Panc1 (cell line): Measurements from ENCODE around the gene GTF3C5. TPM values are rescaled to one million over a fixed set of nuclear protein-coding genes. Genes with fewer than 3 reads are reported as not detected.

ENCODE experiments used
- ATAC-seq: fragments of 200-7000 bp; cut with Tn5 transposase; 2 replicates; pipeline ENCODE4 v1.9.1; 2020; ENCODE audit warnings: mild to moderate bottlenecking, moderate library complexity
- BruUV-seq: library from RNA; stranded (reverse); fragments of 400-500 nt; replicated peaks from 2 replicates; lab custom pipeline; 2021; lab: Mats Ljungman, UMichigan
- CTCF ChIA-PET: fragments of 300-600 bp; sonication (Branson Sonifier 250); formaldehyde crosslinking; loops from one replicate; lab custom pipeline; 2022; ENCODE audit warnings: antibody characterized with exemption; lab: Charles Lee
- POLR2A ChIA-PET: fragments of 300-600 bp; sonication (Branson Sonifier 250); formaldehyde crosslinking; loops from one replicate; lab custom pipeline; 2022; ENCODE audit warnings: antibody characterized with exemption; lab: Charles Lee
- DNase-seq: peaks from one replicate; pipeline ENCODE4 v3.0.0-alpha.2; 2010; ENCODE audit warnings: low read depth, low spot score
- H3K27ac ChIP-seq: 2 replicates; pipeline ENCODE4 v1.5.1; 2011; ENCODE audit warnings: mild to moderate bottlenecking, low read length, inconsistent platforms
- H3K27me3 ChIP-seq: fragments of 200-500 bp; sonication (Bioruptor generic); 2 replicates; pipeline ENCODE4 v1.6.0; 2014; ENCODE audit warnings: low read length, inconsistent platforms; ENCODE audit not compliant: control insufficient read depth, insufficient read depth
- H3K36me3 ChIP-seq: fragments of 200-500 bp; sonication (Bioruptor generic); 2 replicates; pipeline ENCODE4 v1.5.1; 2014; ENCODE audit warnings: inconsistent platforms, mild to moderate bottlenecking, low read length, moderate library complexity; ENCODE audit not compliant: control insufficient read depth, insufficient read depth
- H3K4me1 ChIP-seq: 2 replicates; pipeline ENCODE4 v1.5.1; 2011; ENCODE audit warnings: inconsistent platforms, mild to moderate bottlenecking, low read length, moderate library complexity; ENCODE audit not compliant: control insufficient read depth, insufficient read depth
- H3K4me3 ChIP-seq, 2 experiments: 2 replicates each; pipeline ENCODE4 v1.5.1; 2011 to 2012; ENCODE audit warnings: low read depth in 2 of 2, low read length in 2 of 2, mild to moderate bottlenecking in 2 of 2, inconsistent platforms in 1 of 2, moderate library complexity in 1 of 2
- H3K9me3 ChIP-seq: fragments of 200-500 bp; sonication (Bioruptor generic); 2 replicates; pipeline ENCODE4 v1.5.1; 2014; ENCODE audit warnings: low read depth, mild to moderate bottlenecking, inconsistent platforms, low read length, moderate library complexity; ENCODE audit not compliant: control insufficient read depth, insufficient read depth
- CTCF ChIP-seq: fragments of 450-650 bp; IDR thresholded peaks from 2 replicates; pipeline ENCODE4 v1.5.1; 2017; ENCODE audit warnings: mild to moderate bottlenecking
- POLR2AphosphoS5 ChIP-seq: IDR thresholded peaks from 2 replicates; pipeline ENCODE4 v1.6.1; 2012; ENCODE audit warnings: mild to moderate bottlenecking, low read depth, low read length, moderate library complexity
- SIN3A ChIP-seq: IDR thresholded peaks from 2 replicates; pipeline ENCODE4 v1.6.1; 2012; ENCODE audit warnings: low read depth, mild to moderate bottlenecking, low read length, moderate library complexity, borderline replicate concordance; ENCODE audit not compliant: insufficient read depth
- TCF7L2 ChIP-seq: IDR thresholded peaks from 2 replicates; pipeline ENCODE4 v1.6.1; 2011; ENCODE audit warnings: mild to moderate bottlenecking, low read depth, low read length, inconsistent platforms
- in situ Hi-C: cut with HindIII; loops from 2 replicates; pipeline ENCODE4 v1.10.0; 2016; ENCODE audit warnings: low sequenced_read_pairs, low pct_unique_long_range_greater_than_20kb
- intact Hi-C: fragments of 100-400 bp; cut with micrococcal nuclease; formaldehyde crosslinking; loops from one replicate; pipeline ENCODE4 v1.10.0; 2022; ENCODE audit not compliant: unreplicated experiment
- total RNA-seq: library from RNA; stranded (reverse); gene quantifications from one replicate; pipeline ENCODE4 v1.2.1, GENCODE V29; 2021; ENCODE audit not compliant: unreplicated experiment
- TF ChIP-seq, protein P1 (sequence below), 2 experiments: IDR thresholded peaks; 2 replicates each; pipeline ENCODE4 v1.6.1; 2011 to 2012; ENCODE audit warnings: low read depth in 2 of 2, control low read depth in 1 of 2, low read length in 1 of 2, mild to moderate bottlenecking in 1 of 2, moderate library complexity in 1 of 2; ENCODE audit not compliant: insufficient read depth in 1 of 2

GTF3C5 gene
- total RNA-seq, 1 experiment from 2014 or later: 47.7 TPM

- Histone ChIP-seq H3K4me1 (no peaks in the 10 kb centered on the region), H3K27me3 (no peaks in the 10 kb centered on the region), H3K36me3 (no peaks in the 10 kb centered on the region), H3K4me3 (no peak overlapping the region), H3K27ac (no peak overlapping the region), H3K9me3 (no peaks in the 10 kb centered on the region)
- intact Hi-C loops: no loop called here
- no peak for DNase-seq
- CTCF ChIA-PET: no interaction called here
- ATAC-seq: no peak
- BruUV-seq: no TSS peak
- in situ Hi-C loops: no loop called here
- POLR2A ChIA-PET: no interaction called here
- TF ChIP-seq POLR2AphosphoS5 (no peak), CTCF (no peak), SIN3A (no peak), TCF7L2 (no peak)
- TF ChIP-seq, protein P1, sequence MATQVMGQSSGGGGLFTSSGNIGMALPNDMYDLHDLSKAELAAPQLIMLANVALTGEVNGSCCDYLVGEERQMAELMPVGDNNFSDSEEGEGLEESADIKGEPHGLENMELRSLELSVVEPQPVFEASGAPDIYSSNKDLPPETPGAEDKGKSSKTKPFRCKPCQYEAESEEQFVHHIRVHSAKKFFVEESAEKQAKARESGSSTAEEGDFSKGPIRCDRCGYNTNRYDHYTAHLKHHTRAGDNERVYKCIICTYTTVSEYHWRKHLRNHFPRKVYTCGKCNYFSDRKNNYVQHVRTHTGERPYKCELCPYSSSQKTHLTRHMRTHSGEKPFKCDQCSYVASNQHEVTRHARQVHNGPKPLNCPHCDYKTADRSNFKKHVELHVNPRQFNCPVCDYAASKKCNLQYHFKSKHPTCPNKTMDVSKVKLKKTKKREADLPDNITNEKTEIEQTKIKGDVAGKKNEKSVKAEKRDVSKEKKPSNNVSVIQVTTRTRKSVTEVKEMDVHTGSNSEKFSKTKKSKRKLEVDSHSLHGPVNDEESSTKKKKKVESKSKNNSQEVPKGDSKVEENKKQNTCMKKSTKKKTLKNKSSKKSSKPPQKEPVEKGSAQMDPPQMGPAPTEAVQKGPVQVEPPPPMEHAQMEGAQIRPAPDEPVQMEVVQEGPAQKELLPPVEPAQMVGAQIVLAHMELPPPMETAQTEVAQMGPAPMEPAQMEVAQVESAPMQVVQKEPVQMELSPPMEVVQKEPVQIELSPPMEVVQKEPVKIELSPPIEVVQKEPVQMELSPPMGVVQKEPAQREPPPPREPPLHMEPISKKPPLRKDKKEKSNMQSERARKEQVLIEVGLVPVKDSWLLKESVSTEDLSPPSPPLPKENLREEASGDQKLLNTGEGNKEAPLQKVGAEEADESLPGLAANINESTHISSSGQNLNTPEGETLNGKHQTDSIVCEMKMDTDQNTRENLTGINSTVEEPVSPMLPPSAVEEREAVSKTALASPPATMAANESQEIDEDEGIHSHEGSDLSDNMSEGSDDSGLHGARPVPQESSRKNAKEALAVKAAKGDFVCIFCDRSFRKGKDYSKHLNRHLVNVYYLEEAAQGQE (IDR thresholded peaks at IDR 0.05; ENCODE audit: insufficient read depth in 1 of 2, low read depth in 2 of 2, low read length in 1 of 2): no peak
Measured at GRCh38 chr9:133064241-133065069, 33.7 kb downstream of the GTF3C5 start.

- TF ChIP-seq POLR2AphosphoS5 (no peak), TCF7L2 (no peak), CTCF (no peak), SIN3A (no peak)
- TF ChIP-seq, protein P1 (IDR thresholded peaks at IDR 0.05; ENCODE audit: insufficient read depth in 1 of 2, low read depth in 2 of 2, low read length in 1 of 2): no peak
- DNase-seq (no peak), ATAC-seq (no peak)
- ChIA-PET CTCF (no interaction called here), POLR2A (no interaction called here)
- Histone ChIP-seq H3K4me3 (no peak overlapping the region), H3K4me1 (no peaks in the 10 kb centered on the region), H3K9me3 (no peaks in the 10 kb centered on the region), H3K36me3 (no peaks in the 10 kb centered on the region), H3K27me3 (no peaks in the 10 kb centered on the region), H3K27ac (no peak overlapping the region)
- BruUV-seq: no TSS peak
- in situ Hi-C loops: no loop called here
- intact Hi-C loops: no loop called here
Measured at GRCh38 chr9:133065070-133065388, 34.2 kb downstream of the GTF3C5 start.
